ENCODE data around the gene ABCD1. TPM values are rescaled to one million over a fixed set of nuclear protein-coding genes. Genes with fewer than 3 reads are reported as not detected.

ABCD1 gene
- total RNA-seq, 1 donor from 2014 or later = 19.5 TPM

DNA sequence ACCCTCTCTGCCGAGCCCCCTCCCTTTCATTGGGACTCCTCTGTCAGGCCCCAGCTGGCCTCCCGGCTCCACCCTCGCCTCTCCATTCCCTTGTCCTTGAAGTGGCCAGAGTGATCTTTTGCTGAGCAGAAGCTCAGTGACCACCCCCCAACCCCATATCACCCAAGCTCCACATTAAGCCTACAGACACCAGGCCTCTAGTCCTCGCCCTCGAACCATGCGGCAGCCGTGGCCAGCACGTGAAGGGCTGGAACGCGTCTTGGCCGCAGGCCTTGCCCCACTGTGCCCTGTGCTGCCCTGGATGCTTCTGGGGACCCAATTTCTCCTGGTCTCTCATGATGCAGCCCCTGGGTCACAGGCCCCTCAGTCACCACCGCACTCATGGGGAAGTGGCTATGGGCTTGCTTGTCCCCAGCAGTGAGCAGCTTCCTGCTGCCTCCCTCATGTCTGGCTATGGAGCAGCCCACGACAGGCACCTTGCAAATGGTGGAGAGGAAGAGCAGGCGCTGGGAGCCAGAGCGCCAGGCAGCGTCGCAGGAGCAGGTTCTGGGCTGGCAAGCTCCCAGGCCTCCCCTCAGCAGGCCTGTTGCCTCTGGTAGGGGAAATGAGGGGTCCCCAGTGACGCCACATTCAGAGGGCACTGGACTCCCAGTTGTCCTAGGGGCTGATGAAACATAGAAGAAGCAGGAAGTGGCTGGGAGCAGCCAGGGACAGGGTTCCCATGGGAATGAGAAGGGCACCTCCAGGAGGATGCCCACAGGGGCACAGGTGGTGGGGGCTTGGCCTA, 55.4 kb downstream of the ABCD1 start:
- Mint-ChIP-seq H3K36me3 (ENCODE audit: low read depth, unreplicated experiment) (no peaks in the 10 kb centered on the region), H3K9me3 (ENCODE audit: unreplicated experiment) (no peaks in the 10 kb centered on the region), H3K27me3 (ENCODE audit: unreplicated experiment) (no peaks in the 10 kb centered on the region), H3K27ac (ENCODE audit: unreplicated experiment) (no peak overlapping the region), H3K4me1 (ENCODE audit: unreplicated experiment) (no peaks in the 10 kb centered on the region), H3K4me3 (ENCODE audit: unreplicated experiment) (no peak overlapping the region)
- TF ChIP-seq, protein P1, sequence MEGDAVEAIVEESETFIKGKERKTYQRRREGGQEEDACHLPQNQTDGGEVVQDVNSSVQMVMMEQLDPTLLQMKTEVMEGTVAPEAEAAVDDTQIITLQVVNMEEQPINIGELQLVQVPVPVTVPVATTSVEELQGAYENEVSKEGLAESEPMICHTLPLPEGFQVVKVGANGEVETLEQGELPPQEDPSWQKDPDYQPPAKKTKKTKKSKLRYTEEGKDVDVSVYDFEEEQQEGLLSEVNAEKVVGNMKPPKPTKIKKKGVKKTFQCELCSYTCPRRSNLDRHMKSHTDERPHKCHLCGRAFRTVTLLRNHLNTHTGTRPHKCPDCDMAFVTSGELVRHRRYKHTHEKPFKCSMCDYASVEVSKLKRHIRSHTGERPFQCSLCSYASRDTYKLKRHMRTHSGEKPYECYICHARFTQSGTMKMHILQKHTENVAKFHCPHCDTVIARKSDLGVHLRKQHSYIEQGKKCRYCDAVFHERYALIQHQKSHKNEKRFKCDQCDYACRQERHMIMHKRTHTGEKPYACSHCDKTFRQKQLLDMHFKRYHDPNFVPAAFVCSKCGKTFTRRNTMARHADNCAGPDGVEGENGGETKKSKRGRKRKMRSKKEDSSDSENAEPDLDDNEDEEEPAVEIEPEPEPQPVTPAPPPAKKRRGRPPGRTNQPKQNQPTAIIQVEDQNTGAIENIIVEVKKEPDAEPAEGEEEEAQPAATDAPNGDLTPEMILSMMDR (IDR thresholded peaks at IDR 0.05; ENCODE audit: unreplicated experiment) = no peak
- DNase-seq (ENCODE audit: low spot score) = no peak

DNA sequence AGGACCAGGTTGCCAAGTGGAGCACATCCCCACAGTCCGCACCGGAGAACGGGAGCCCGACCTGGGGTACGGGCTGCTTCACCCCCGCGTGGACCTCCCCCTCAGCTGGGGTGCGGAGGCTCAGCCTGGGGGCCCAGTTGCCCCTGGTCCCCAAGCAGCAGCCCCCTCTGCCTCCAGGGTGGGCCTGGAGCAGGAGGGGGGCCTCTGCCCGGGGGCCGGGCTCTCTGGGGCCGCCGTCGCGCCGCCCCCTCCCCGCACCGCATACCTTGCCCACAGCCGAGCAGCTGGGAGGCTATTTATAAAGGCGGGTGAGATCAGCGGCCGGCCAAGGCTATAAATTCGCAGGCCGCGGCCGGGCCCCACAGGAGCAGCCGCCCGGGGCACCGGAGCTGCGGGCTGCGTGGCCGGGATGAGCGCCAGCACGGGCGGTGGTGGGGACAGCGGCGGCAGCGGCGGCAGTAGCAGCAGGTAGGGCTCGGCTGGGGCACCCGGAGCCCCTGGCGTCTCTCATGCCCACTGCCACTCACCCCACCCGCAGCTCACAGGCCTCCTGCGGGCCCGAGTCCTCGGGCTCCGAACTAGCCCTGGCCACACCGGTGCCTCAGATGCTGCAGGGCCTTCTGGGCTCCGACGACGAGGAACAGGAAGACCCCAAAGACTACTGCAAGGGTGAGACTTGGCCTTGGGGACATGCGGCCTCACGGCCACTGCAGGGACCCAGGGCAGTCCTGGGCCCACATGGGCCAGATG, 56.2 kb downstream of the ABCD1 start, which contains the start of gene SRPK3:
SRPK3 (plus strand) TSS at position 364 of the 750 bp plus-strand sequence; CDS start at position 410, 46 bp downstream.
- H3K27me3 Mint-ChIP-seq (ENCODE audit: unreplicated experiment) = no peaks in the 10 kb centered on the region
- no peak within 1 kb of the TSS for H3K4me3 Mint-ChIP-seq (ENCODE audit: unreplicated experiment)
- no peaks in the 10 kb centered on the region for H3K9me3 Mint-ChIP-seq (ENCODE audit: unreplicated experiment)
- H3K36me3 Mint-ChIP-seq (ENCODE audit: low read depth, unreplicated experiment) = no peaks in the 10 kb centered on the region
- TF ChIP-seq, protein P1 (IDR thresholded peaks at IDR 0.05; ENCODE audit: unreplicated experiment) = no peak
- DNase-seq (ENCODE audit: low spot score) = no peak
- no peak within 1 kb of the TSS for H3K27ac Mint-ChIP-seq (ENCODE audit: unreplicated experiment)
- no peaks in the 10 kb centered on the region for H3K4me1 Mint-ChIP-seq (ENCODE audit: unreplicated experiment)

DNA sequence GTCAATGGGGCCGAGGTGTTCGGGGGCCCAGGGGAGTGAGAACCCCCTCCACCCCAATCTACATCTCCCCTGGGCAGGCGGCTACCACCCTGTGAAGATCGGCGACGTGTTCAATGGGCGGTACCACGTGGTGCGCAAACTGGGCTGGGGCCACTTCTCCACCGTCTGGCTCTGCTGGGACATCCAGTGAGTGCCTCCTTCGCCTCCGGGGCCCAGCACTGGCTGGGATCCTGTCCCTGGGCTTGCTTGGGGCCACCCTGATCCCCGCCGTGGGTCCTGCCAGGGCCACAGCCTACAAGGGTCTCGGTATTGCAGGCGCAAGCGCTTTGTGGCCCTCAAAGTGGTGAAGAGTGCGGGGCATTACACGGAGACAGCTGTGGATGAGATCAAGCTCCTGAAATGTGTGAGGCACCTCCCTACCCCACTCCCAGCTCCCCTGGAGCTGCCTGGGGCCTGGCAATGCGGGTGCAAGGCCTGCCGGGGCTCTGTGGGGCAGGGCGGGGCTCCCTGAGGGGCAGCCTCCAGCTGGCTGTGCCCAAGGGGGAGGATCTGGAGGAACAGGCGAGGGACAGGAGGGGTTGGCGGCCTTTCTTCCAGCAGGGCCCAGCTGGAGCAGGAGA, 56.9 kb downstream of the ABCD1 start:
- Mint-ChIP-seq H3K27ac (ENCODE audit: unreplicated experiment) (no peak overlapping the region), H3K4me1 (ENCODE audit: unreplicated experiment) (no peaks in the 10 kb centered on the region), H3K27me3 (ENCODE audit: unreplicated experiment) (no peaks in the 10 kb centered on the region), H3K9me3 (ENCODE audit: unreplicated experiment) (no peaks in the 10 kb centered on the region), H3K36me3 (ENCODE audit: low read depth, unreplicated experiment) (peaks cover 3% of the 10 kb centered on the region), H3K4me3 (ENCODE audit: unreplicated experiment) (no peak overlapping the region)
- no peak for DNase-seq (ENCODE audit: low spot score)
- TF ChIP-seq, protein P1 (IDR thresholded peaks at IDR 0.05; ENCODE audit: unreplicated experiment) = no peak

DNA sequence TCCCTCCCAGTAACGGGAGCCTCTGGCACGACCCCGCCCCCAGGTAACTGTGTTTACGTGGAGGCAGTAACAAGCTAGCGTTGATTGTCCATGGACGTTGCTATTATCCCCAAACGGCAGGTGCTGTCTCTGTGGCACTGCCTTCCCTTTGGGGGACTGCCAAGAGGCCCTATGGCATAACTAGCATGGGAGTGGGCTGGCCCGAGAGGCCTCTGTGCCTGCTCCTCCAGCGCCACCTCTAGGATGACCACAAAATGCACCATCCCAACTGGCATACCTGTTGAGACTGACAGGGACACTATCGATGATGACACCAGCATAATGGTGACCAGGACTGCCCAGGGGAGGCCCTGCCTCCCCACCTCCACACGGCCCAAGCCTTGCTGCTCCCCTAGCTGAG, 57.7 kb downstream of the ABCD1 start:
- H3K36me3 Mint-ChIP-seq (ENCODE audit: low read depth, unreplicated experiment) = peaks cover 5% of the 10 kb centered on the region
- H3K4me3 Mint-ChIP-seq (ENCODE audit: unreplicated experiment) = no peak overlapping the region
- DNase-seq (ENCODE audit: low spot score) = no peak
- no peak overlapping the region for H3K27ac Mint-ChIP-seq (ENCODE audit: unreplicated experiment)
- H3K27me3 Mint-ChIP-seq (ENCODE audit: unreplicated experiment) = no peaks in the 10 kb centered on the region
- no peaks in the 10 kb centered on the region for H3K9me3 Mint-ChIP-seq (ENCODE audit: unreplicated experiment)
- TF ChIP-seq, protein P1 (IDR thresholded peaks at IDR 0.05; ENCODE audit: unreplicated experiment) = no peak
- no peaks in the 10 kb centered on the region for H3K4me1 Mint-ChIP-seq (ENCODE audit: unreplicated experiment)
